ENCODE measurements around the gene ERFE. TPM values are rescaled to one million over a fixed set of nuclear protein-coding genes. Genes with fewer than 3 reads are reported as not detected.

Gene ERFE
- total and polyA plus RNA-seq, 2 donors (not counting 1 experiment from before 2014, with no cell fraction given): 0.17 TPM; not detected in 1

DNA sequence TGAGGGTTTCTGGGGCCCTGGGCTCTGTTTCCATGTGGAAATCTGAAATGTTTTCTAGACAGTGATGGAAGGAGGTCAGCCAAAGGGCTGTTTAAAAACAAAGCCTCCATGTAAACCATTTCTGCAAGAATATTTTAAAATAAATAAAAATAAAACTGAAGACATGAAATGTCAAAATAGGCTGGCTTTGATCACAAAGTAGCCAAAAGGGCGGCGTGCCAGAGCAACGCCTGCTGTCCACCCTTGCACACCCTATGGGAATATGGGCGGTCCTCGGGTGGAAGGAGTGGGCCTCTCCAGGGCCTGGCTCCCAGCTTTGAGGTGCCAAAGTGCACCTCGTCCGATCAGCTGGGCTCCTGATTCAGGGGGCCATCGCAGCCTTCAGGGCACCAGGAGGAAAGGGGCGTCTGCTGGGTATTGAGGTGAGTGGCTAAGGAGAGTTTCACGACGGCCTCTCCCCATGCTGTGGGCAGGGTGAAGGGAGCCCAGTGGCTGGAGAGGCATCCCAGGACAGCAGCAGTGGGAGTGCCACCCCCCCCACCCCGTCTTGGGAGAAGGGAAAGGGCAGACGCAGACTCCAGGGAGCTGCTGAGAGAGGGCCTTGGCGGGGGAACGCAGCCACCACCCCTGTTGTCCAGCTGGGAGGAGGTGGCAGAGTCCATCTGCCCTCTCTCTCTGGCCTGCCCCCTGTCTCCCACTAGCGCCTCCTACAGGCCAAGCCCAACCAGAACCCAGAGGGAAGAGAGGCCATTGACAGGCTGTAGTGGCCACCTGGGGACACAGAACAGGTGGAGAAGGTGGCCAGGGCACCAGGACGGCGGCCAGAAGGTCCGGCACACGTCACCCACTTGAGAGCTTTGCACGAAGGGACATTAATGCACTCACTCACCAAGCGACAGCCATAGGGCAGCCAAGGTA, 5.7 kb upstream of the ERFE start:
- Histone ChIP-seq H3K9ac (ENCODE audit: low read length) (no peak overlapping the region), H3K9me3 (ENCODE audit: control extremely low read depth in 1 of 3, control insufficient read depth in 2 of 3, insufficient read depth in 1 of 3, low read length in 2 of 3) (peaks cover 0 to 10% (median 0%) of the 10 kb centered on the region in 3 donors), H3K27me3 (replicated peaks in 1 of 4; ENCODE audit: control extremely low read depth in 1 of 4, control insufficient read depth in 3 of 4, insufficient read depth in 4 of 4, low read length in 3 of 4) (no peaks in the 10 kb centered on the region), H3K79me2 (ENCODE audit: control insufficient read depth, insufficient read depth, low read length) (no peaks in the 10 kb centered on the region), H3K36me3 (replicated peaks in 1 of 2; ENCODE audit: control extremely low read depth in 1 of 2, control insufficient read depth in 1 of 2, extremely low read depth in 1 of 2, insufficient read depth in 2 of 2, low read length in 1 of 2) (no peaks in the 10 kb centered on the region), H3K4me1 (ENCODE audit: control insufficient read depth in 2 of 2, insufficient read depth in 2 of 2, low read length in 2 of 2) (no peaks in the 10 kb centered on the region), H3K27ac (ENCODE audit: low read length in 2 of 2) (no peak overlapping the region), H2AFZ (ENCODE audit: insufficient read depth, low read depth, low read length, poor library complexity, severe bottlenecking) (no peak overlapping the region), H3K4me3 (ENCODE audit: control extremely low read depth in 1 of 5, extremely low read depth in 1 of 5, insufficient read depth in 1 of 5, low read depth in 2 of 5, low read length in 4 of 5) (no peak overlapping the region), H3K4me2 (replicated peaks; ENCODE audit: low read depth, low read length, poor library complexity, severe bottlenecking) (no peak overlapping the region), H4K20me1 (ENCODE audit: control insufficient read depth, insufficient read depth, low read length, poor library complexity, severe bottlenecking) (no peaks in the 10 kb centered on the region)
- POLR2A ChIA-PET: no interaction called here
- Mint-ChIP-seq H3K27me3 (no peaks in the 10 kb centered on the region), H3K9me3 (ENCODE audit: insufficient read depth) (no peaks in the 10 kb centered on the region), H3K4me3 (no peak overlapping the region), H3K4me1 (no peaks in the 10 kb centered on the region), H3K27ac (no peak overlapping the region)
- CTCF ChIA-PET: interaction anchor here (0.7 kb wide), 1 partner anchor 9 kb away, joined by 3 read pairs; no protein-coding TSS in a partner anchor
- ATAC-seq (ENCODE audit: low read depth): no peak
- intact Hi-C loops (cut with micrococcal nuclease): no loop called here
- 89% methylated on average over 19 of the region's 22 CpGs for WGBS (ENCODE audit: insufficient coverage)
- TF ChIP-seq, protein P1, sequence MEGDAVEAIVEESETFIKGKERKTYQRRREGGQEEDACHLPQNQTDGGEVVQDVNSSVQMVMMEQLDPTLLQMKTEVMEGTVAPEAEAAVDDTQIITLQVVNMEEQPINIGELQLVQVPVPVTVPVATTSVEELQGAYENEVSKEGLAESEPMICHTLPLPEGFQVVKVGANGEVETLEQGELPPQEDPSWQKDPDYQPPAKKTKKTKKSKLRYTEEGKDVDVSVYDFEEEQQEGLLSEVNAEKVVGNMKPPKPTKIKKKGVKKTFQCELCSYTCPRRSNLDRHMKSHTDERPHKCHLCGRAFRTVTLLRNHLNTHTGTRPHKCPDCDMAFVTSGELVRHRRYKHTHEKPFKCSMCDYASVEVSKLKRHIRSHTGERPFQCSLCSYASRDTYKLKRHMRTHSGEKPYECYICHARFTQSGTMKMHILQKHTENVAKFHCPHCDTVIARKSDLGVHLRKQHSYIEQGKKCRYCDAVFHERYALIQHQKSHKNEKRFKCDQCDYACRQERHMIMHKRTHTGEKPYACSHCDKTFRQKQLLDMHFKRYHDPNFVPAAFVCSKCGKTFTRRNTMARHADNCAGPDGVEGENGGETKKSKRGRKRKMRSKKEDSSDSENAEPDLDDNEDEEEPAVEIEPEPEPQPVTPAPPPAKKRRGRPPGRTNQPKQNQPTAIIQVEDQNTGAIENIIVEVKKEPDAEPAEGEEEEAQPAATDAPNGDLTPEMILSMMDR (IDR thresholded peaks at IDR 0.05): no peak
- no peak for TF ChIP-seq EZH2 (IDR thresholded peaks at IDR 0.05; ENCODE audit: borderline replicate concordance, insufficient read depth, low read depth, low read length, poor library complexity, severe bottlenecking)
- DNase-seq: no peak

DNA sequence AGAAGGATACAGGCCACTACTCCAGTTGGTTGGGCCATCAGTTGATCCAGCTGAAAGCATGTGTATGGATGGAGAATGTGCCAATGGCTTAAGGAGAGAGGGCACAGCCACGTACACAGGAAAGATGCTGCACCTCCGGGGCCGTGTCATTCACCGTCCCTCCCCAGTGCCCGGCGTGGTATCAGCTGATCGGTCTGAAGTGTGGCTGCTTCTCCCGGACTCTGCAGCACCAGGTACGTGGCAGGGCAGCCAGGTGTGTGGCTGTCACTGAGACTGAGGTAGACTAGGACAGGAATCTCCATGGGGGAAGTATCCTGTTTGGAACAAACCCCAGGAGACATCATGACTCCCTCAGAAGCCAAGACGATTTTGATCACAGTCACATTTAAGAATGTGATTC, 4.2 kb upstream of the ERFE start:
- Histone ChIP-seq H3K4me3 (ENCODE audit: control extremely low read depth in 1 of 5, extremely low read depth in 1 of 5, insufficient read depth in 1 of 5, low read depth in 2 of 5, low read length in 4 of 5) (no peak overlapping the region), H4K20me1 (ENCODE audit: control insufficient read depth, insufficient read depth, low read length, poor library complexity, severe bottlenecking) (no peaks in the 10 kb centered on the region), H3K27me3 (replicated peaks in 1 of 4; ENCODE audit: control extremely low read depth in 1 of 4, control insufficient read depth in 3 of 4, insufficient read depth in 4 of 4, low read length in 3 of 4) (peaks cover 0 to 8% (median 2%) of the 10 kb centered on the region in 4 experiments), H3K27ac (ENCODE audit: low read length in 2 of 2) (no peak overlapping the region), H3K79me2 (ENCODE audit: control insufficient read depth, insufficient read depth, low read length) (no peaks in the 10 kb centered on the region), H3K9ac (ENCODE audit: low read length) (no peak overlapping the region), H3K4me1 (ENCODE audit: control insufficient read depth in 2 of 2, insufficient read depth in 2 of 2, low read length in 2 of 2) (peaks cover 5 to 8% of the 10 kb centered on the region in 2 donors), H2AFZ (ENCODE audit: insufficient read depth, low read depth, low read length, poor library complexity, severe bottlenecking) (no peak overlapping the region), H3K36me3 (replicated peaks in 1 of 2; ENCODE audit: control extremely low read depth in 1 of 2, control insufficient read depth in 1 of 2, extremely low read depth in 1 of 2, insufficient read depth in 2 of 2, low read length in 1 of 2) (no peaks in the 10 kb centered on the region), H3K4me2 (replicated peaks; ENCODE audit: low read depth, low read length, poor library complexity, severe bottlenecking) (no peak overlapping the region), H3K9me3 (ENCODE audit: control extremely low read depth in 1 of 3, control insufficient read depth in 2 of 3, insufficient read depth in 1 of 3, low read length in 2 of 3) (peaks cover 0 to 16% (median 0%) of the 10 kb centered on the region in 3 donors)
- peaks cover 5% of the 10 kb centered on the region for H3K27me3 Mint-ChIP-seq
- intact Hi-C loops (cut with micrococcal nuclease): no loop called here
- ChIA-PET CTCF (no interaction called here), POLR2A (no interaction called here)
- WGBS (ENCODE audit: insufficient coverage): 97% methylated on average over 9 of the region's 10 CpGs
- H3K4me1 Mint-ChIP-seq: peaks cover 4% of the 10 kb centered on the region
- H3K9me3 Mint-ChIP-seq (ENCODE audit: insufficient read depth): no peaks in the 10 kb centered on the region
- no peak for ATAC-seq (ENCODE audit: low read depth)
- TF ChIP-seq EZH2 (IDR thresholded peaks at IDR 0.05; ENCODE audit: borderline replicate concordance, insufficient read depth, low read depth, low read length, poor library complexity, severe bottlenecking): no peak
- TF ChIP-seq, protein P1 (IDR thresholded peaks at IDR 0.05): no peak
- no peak for DNase-seq
- H3K4me3 Mint-ChIP-seq: no peak overlapping the region
- no peak overlapping the region for H3K27ac Mint-ChIP-seq

Measured in B cell (primary cell).